Activated CD8-positive, alpha-beta memory T cell treated with anti-CD3 and anti-CD28 coated beads for 24 hours (primary cell): ENCODE data around the gene ASPG.

ENCODE experiments used
- DNase-seq: peaks from one replicate; pipeline ENCODE4 v3.0.0-alpha.2; 2020

ASPG gene

GRCh38 chr14:104076743-104077142 is 8.8 kb upstream of the ASPG start:
- no peak for DNase-seq

DNA sequence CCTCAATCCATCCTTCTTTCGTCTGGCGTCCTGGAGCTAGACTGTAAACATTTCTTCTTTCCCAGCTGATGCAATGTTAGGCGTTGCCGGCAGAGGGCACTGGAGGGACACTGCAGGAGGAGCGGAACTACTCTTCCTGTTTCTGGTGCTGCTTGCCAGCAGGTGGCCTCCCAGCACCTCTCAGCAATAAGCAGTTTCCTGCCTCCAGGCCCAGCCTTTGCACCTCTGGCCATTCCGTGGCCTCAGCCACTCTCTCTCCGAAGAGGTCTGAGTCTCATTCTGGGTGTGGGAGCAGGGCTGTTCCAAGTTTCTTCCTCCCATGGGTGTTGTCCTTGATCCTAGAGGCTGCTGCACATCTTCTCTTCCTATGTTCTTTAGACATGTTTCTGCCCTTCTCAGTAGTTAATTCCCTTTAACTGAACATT is 7.5 kb upstream of the ASPG start:
- peak; percentile 90 for DNase-seq

- DNase-seq: no peak
Observed at GRCh38 chr14:104080376-104081260, 4.9 kb upstream of the ASPG start.

GRCh38 chr14:104081261-104081835 is 4.2 kb upstream of the ASPG start:
- no peak for DNase-seq

DNA sequence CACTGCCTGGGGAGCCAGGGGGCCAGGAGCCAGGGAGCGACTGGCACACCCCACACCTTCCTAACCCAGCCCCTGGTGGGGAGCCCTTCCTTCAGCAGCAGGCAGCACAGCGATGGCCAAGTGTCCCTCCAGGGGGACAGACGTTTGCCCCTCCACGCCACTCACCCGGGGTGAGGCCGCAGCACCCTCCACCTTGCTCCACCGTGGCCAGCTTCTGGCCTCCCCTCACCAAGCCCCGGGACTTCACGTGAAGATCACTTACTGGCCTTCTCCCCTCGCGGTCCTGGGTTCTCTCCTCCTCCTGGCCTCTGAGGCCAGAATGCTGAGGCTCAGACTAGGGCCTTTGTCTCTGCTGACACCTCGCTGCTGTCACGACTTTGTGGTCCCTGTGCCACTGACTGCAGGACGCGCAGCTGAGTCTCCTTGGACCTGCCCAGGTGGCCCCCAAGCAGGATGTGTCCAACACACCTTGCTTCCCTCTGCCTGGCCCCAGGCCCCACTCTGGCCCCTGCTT is 3.5 kb upstream of the ASPG start:
- DNase-seq: no peak

GRCh38 chr14:104082807-104083206 is 2.7 kb upstream of the ASPG start:
- no peak for DNase-seq

DNA sequence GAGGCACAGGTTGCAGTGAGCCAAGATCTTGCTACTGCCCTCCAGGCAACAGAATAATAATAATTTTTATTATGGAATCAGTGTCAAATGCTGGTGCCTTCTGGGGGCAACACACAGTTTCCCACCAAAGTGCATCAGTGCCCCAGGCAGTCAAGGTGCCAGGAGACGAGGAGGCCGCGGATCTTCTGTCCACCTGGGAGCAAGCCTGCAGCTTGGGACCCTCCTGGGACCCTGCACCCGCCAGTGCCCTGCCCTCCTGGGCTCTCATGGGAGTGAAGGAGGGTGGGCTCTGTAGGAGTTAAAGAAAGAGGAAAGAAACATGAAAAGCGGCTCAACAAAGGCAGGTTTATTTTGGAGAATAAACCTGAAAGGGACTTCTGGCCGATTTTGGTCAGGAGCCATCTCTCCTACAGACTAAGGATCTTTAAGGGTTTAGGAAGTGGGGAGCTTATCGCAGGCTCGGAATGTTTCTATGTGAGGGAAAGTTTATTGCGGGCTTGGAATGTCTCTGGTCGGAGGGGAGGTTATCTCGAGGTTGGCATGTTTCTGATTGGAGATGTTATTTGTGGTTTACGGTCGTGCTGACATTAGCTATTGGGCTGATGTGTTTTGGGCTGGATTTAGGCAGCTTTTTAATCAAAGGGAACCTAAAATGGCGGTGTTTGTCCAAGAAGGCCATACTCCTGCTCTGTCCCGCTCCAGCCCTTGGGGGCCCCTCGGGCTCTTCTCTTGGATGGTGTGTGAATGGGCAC is 1.1 kb upstream of the ASPG start:
- DNase-seq: no peak

- DNase-seq: no peak
Observed at GRCh38 chr14:104085889-104086201, 345 bp downstream of the ASPG start.

DNA sequence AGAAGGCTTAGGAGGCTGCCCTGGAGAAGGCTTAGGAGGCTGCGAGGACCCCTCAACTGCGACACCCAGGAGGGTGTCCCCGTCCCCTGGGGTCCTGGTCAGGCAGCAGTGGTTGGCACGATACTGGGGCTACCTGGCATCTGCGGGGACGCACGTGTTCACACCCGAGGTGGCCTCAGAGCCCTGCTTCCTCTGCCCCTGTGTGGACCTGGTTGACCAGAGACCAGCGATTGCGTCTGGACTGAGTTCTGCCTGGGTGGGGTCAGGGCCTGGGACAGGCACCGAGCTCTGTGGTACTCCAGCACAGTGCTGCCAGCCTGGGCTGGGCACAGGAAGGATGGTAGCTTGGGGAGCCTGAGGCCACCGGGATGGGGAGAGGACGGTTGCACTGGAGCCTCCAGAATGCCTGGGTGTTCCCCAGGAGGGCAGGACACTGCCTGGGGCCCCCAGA is 735 bp downstream of the ASPG start:
- DNase-seq: no peak

- DNase-seq: no peak
Observed at GRCh38 chr14:104086661-104087461, 1.4 kb downstream of the ASPG start.

DNA sequence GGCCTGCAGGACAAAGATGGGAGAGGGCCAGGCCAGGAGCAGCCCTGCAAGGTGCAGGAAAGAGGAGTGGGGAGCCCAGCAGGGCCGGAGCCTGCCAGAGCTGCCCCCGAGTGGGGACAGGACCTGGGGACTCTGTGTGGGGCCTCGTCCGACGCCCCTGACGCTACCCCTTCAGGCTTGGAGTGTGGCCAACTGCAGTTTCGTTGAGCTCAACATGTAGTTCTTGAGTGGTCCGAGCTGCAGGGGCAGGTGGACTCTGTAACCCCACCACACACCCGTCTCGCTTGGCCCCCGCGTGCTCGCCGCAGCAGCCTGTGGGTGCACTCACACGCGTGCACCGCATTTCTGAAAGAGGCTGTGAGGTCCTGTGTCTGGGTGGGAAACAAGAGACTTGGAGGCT is 2.0 kb downstream of the ASPG start:
- no peak for DNase-seq

- no peak for DNase-seq
Observed at GRCh38 chr14:104087981-104088850, 2.7 kb downstream of the ASPG start.

DNA sequence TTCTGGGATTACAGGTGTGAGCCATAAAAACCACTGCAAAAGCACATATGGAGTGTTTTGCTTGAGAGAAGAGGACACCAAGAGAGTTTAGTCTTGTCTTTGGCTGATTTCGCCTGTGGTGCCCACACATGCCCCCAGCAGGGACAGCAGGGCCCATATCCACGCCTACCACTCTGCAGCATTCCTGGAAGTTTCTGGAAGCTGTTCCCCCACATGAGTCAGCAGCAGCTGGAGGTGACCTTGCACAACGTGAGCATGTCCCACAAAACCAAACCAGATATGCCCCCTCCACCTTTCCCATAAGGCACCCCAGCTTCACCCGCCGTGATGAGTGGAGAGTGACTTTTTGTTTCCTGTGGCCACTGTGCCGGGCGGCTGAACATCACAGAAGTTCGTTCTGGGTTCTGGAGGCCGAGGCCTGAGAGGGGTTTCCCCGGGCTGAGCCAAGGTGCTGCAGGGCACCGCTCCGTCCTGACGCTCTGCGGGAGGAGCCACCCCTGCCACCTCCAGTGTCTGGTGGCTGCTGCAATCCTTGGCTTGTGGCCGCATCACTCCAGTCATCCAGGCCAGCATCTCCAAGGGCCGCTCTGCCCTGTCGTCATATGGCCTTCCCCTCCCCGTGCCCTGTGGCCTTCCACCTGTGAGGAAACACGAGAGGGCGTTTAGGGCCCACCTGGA is 4.7 kb downstream of the ASPG start:
- DNase-seq: no peak

GRCh38 chr14:104091061-104091926 is 5.8 kb downstream of the ASPG start:
- DNase-seq: no peak

GRCh38 chr14:104091927-104092771 is 6.6 kb downstream of the ASPG start:
- DNase-seq: no peak

- DNase-seq: no peak
Observed at GRCh38 chr14:104092931-104093365, 7.4 kb downstream of the ASPG start.

DNA sequence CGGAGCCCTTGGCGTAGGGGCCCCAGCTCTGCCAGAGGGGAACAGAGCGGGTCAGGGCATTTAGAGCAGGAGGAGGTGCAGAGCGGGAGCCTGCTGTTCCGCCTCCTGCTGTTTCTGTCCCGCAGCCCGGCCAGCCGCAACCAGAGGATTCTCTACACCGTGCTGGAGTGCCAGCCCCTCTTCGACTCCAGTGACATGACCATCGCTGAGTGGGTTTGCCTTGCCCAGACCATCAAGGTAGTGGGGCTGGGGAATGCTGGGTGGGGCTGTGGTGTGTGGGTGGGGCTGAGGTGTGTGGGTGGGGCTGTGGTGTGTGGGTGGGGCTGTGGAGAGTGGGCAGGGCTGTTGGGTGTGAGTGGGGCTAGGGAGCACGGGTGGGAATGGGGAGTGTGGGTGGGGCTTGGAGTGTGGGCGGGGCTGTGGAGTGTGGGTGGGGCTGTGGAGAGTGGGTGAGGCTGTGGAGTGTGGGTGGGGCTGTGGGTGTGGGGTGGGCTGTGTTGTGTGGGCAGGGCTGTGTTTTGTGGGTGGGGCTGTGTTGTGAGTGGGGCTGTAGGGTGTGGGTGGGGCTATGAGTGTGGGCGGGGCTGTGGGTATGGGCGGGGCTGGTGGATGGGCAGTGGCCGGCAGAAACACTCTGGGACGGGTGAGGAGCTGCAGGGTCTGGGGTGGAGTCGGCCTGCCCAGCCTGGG is 8.0 kb downstream of the ASPG start:
- DNase-seq: no peak

DNA sequence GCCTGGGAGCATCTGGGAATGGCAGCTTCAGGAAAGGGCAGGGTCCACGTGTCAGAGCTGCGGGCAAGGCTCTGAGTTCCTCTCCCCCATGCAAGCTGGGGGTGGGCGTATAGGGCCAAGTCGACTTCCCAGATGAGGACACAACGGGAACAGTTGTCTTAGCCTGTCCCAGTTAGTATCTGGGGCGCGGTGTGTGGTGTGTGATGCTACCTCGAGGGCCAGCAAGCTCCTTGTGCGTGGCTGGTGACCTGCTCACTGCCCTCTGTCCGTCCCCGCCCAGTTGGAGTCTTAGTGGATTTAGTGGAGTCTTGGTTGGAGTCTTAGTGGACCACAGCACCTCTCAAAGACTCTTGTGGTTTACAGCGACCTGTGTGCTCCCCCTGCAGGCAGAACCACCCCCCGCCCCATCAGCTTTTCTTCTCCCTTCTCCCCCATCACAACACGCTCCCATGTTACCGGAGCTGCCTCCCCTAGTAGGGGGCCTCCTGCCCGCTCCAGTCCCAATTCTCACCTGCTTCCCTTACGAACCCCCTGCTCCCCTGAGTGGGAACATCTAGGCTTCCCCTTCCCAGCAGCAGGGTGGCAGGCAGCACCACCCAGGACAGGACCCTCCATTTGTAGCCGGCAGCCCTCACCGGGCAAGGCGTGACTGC is 8.7 kb downstream of the ASPG start:
- DNase-seq: no peak
